Calu3 (cell line): ENCODE data around the gene LCORL. TPM values are rescaled to one million over a fixed set of nuclear protein-coding genes. Genes with fewer than 3 reads are reported as not detected.
A peak's percentile ranks its signal among the peaks of the same experiment; 100 is the strongest.

ENCODE experiments used
- BruUV-seq: library from RNA; stranded (reverse); fragments of 400-500 nt; replicated peaks from 2 replicates; lab custom pipeline; 2021; lab: Mats Ljungman, UMichigan
- CTCF ChIA-PET: fragments of 300-600 bp; sonication (Branson Sonifier 250); formaldehyde crosslinking; loops from one replicate; lab custom pipeline; 2022; ENCODE audit warnings: antibody characterized with exemption; lab: Charles Lee
- DNase-seq: peaks from one replicate; pipeline ENCODE4 v3.0.0; 2022
- H3K27ac Mint-ChIP-seq: one replicate; pipeline ENCODE4 v1.8.0; 2022; ENCODE audit warnings: mixed read lengths; ENCODE audit not compliant: unreplicated experiment
- H3K27me3 Mint-ChIP-seq: one replicate; pipeline ENCODE4 v1.8.0; 2022; ENCODE audit warnings: mixed read lengths; ENCODE audit not compliant: unreplicated experiment
- H3K36me3 Mint-ChIP-seq: one replicate; pipeline ENCODE4 v1.8.0; 2022; ENCODE audit warnings: mild to moderate bottlenecking, moderate library complexity, mixed read lengths; ENCODE audit not compliant: insufficient read depth, unreplicated experiment
- H3K4me1 Mint-ChIP-seq: one replicate; pipeline ENCODE4 v1.8.0; 2022; ENCODE audit warnings: mild to moderate bottlenecking, low read depth, mixed read lengths; ENCODE audit not compliant: unreplicated experiment
- H3K4me3 Mint-ChIP-seq: one replicate; pipeline ENCODE4 v1.8.0; 2022; ENCODE audit warnings: mild to moderate bottlenecking, low read depth, moderate library complexity, mixed read lengths; ENCODE audit not compliant: unreplicated experiment
- H3K9me3 Mint-ChIP-seq: one replicate; pipeline ENCODE4 v1.8.0; 2022; ENCODE audit warnings: low read depth, mixed read lengths; ENCODE audit not compliant: unreplicated experiment
- intact Hi-C: fragments of 100-400 bp; cut with micrococcal nuclease; formaldehyde crosslinking; loops from one replicate; pipeline ENCODE4 v1.10.0; 2022; ENCODE audit not compliant: unreplicated experiment
- total RNA-seq: library from RNA; stranded (reverse); gene quantifications from 2 replicates; pipeline ENCODE4 v1.2.3, GENCODE V29; 2022
- TF ChIP-seq, protein P1 (sequence below): fragments of 200-600 bp; IDR thresholded peaks from one replicate; pipeline ENCODE4 v1.8.0; 2022; ENCODE audit warnings: antibody characterized with exemption; ENCODE audit not compliant: unreplicated experiment

Gene LCORL
- total RNA-seq, 1 experiment from 2014 or later: 15.4 TPM

DNA sequence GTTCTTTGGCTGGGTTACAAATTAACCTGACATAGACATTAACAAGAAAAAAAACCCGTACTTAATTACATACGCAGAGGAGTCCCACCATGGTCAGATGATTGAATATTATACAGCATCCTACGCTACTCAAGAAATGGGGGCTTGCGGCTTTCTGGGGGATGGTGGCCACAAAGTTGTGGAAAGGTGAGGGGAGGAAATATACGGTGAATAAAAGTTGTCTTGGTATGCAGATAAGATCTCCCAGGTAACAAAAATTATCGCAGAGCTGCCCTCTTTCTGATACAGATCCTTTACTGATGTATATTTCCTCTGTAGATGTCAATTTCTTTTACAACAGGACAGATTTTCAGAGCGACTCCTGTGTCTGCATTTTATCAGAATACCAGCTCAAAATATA is 211.9 kb downstream of the LCORL start:
- intact Hi-C loops: loop anchor here (2.0 to 10.0 kb wide), 3 partner anchors 212 to 261 kb away; partner anchors contain the start of gene LCORL
- TF ChIP-seq, protein P1, sequence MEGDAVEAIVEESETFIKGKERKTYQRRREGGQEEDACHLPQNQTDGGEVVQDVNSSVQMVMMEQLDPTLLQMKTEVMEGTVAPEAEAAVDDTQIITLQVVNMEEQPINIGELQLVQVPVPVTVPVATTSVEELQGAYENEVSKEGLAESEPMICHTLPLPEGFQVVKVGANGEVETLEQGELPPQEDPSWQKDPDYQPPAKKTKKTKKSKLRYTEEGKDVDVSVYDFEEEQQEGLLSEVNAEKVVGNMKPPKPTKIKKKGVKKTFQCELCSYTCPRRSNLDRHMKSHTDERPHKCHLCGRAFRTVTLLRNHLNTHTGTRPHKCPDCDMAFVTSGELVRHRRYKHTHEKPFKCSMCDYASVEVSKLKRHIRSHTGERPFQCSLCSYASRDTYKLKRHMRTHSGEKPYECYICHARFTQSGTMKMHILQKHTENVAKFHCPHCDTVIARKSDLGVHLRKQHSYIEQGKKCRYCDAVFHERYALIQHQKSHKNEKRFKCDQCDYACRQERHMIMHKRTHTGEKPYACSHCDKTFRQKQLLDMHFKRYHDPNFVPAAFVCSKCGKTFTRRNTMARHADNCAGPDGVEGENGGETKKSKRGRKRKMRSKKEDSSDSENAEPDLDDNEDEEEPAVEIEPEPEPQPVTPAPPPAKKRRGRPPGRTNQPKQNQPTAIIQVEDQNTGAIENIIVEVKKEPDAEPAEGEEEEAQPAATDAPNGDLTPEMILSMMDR: no peak

DNA sequence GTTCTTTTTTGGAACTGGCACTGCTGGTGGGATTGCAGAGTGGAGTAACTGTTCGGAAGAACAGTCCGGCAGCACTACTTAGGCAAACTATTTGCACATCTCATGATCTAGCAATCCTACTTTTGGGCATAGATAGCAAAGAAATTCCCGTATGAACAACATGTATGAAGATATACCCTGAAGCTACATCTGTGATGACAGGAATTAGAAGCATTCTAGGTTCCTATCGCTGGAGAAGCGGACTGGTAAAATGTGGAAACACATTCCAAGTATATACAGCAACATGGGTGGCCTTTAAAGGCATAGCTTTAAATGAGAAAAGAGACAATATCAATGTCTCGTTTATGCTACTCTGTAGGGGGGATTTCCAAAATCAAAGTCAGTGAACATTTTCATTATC is 214.1 kb downstream of the LCORL start:
- Mint-ChIP-seq H3K27ac (no peak overlapping the region), H3K4me1 (peaks cover 8% of the 10 kb centered on the region), H3K9me3 (no peaks in the 10 kb centered on the region), H3K4me3 (peak overlapping the region; percentile 91), H3K36me3 (peaks cover 33% of the 10 kb centered on the region), H3K27me3 (no peaks in the 10 kb centered on the region)
- TF ChIP-seq, protein P1: no peak
- intact Hi-C loops: loop anchor here (5.0 kb wide), 1 partner anchor 210 kb away; no protein-coding TSS in a partner anchor
- no peak for DNase-seq
- BruUV-seq: no TSS peak
- CTCF ChIA-PET: interaction anchor here (2.5 kb wide), 1 partner anchor 258 kb away, joined by 7 read pairs; no protein-coding TSS in a partner anchor

More for the DNA sequence above, 211.9 kb downstream of the LCORL start:
- Mint-ChIP-seq H3K36me3 (peaks cover 27% of the 10 kb centered on the region), H3K9me3 (no peaks in the 10 kb centered on the region), H3K4me1 (peaks cover 9% of the 10 kb centered on the region), H3K4me3 (peak overlapping the region; percentile 91), H3K27me3 (no peaks in the 10 kb centered on the region), H3K27ac (peak overlapping the region; percentile 89)
- CTCF ChIA-PET: no interaction called here
- BruUV-seq: no TSS peak
- DNase-seq: no peak

DNA sequence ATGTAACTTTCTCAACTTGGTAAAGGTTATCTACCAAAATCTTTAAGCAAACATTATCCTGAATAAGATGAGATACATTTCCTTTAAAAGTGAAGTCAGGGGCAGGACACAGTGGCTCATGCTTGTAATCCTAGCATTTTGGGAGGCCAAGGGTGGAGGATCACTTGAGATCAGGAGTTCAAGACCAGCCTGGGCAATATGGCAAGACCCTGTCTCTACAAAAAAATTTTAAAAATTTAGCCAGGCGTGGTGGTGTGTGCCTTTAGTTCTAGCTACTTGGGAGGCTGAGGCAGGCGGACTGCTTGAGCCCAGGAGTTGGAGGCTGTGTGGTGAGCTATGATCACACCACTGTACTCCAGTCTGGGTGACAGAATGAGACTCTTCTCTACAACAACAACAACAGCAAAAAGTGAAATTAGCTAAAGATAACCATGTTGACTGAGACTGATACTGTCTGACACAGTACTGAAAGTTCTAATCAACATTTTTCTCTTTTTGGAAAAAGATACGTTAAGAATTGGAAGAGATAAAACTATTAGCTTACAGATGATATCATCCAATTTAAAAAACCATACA is 215.9 kb downstream of the LCORL start:
- no peaks in the 10 kb centered on the region for H3K4me1 Mint-ChIP-seq
- DNase-seq: no peak
- intact Hi-C loops: loop anchor here (5.0 kb wide), 1 partner anchor 208 kb away; no protein-coding TSS in a partner anchor
- no peaks in the 10 kb centered on the region for H3K9me3 Mint-ChIP-seq
- H3K36me3 Mint-ChIP-seq: peaks cover 26% of the 10 kb centered on the region
- CTCF ChIA-PET: no interaction called here
- no TSS peak for BruUV-seq
- TF ChIP-seq, protein P1: no peak
- no peak overlapping the region for H3K27ac Mint-ChIP-seq
- no peaks in the 10 kb centered on the region for H3K27me3 Mint-ChIP-seq
- H3K4me3 Mint-ChIP-seq: no peak overlapping the region

DNA sequence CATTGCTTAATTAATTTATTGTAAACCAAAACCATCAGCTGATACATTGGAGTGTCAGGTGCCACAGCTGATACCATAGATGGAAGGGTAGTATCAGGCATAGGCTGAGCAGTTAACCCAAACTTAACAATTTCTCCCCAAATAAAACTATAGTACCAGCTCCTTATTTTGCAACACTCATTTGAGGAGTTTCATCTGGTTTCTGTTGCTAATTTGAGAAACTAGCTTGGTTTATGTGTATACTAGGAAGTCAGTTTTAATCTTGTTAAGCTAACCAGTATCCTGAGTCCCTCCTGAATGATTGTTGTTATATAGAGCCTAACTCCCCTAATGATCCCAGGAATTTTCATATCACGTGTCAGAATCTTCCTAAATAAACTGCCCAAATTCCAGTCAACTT is 223.7 kb downstream of the LCORL start:
- intact Hi-C loops: no loop called here
- DNase-seq: no peak
- Mint-ChIP-seq H3K4me3 (no peak overlapping the region), H3K27me3 (no peaks in the 10 kb centered on the region), H3K36me3 (peaks cover 6% of the 10 kb centered on the region), H3K27ac (no peak overlapping the region), H3K4me1 (no peaks in the 10 kb centered on the region), H3K9me3 (no peaks in the 10 kb centered on the region)
- CTCF ChIA-PET: no interaction called here
- TF ChIP-seq, protein P1: no peak
- no TSS peak for BruUV-seq
